GM12892 (cell line): ENCODE measurements around the gene PF4V1.

Experiments
- DNase-seq: peaks from one replicate; pipeline ENCODE4 v3.0.0; 2011; ENCODE audit not compliant: insufficient read length
- FAIRE-seq: peaks from 2 replicates; lab custom pipeline; 2011; peaks lifted over from hg19 to GRCh38; lab: Jason Lieb, UNC
- POLR2A ChIP-seq: IDR thresholded peaks from 2 replicates; pipeline ENCODE4 v1.6.1; 2011; ENCODE audit warnings: low read depth, low read length, control low read depth
- POLR2AphosphoS5 ChIP-seq: IDR thresholded peaks from 2 replicates; pipeline ENCODE4 v1.6.1; 2011; ENCODE audit warnings: low read depth, low read length, control low read depth
- TAF1 ChIP-seq: IDR thresholded peaks from 2 replicates; pipeline ENCODE4 v1.6.1; 2011; ENCODE audit warnings: low read depth, mild to moderate bottlenecking, control low read depth, low read length, borderline replicate concordance

Gene PF4V1

GRCh38 chr4:73901031-73901430 lies 47.9 kb downstream of the PF4V1 start:
- no peak for FAIRE-seq
- DNase-seq = no peak
- TF ChIP-seq POLR2A (no peak), TAF1 (no peak), POLR2AphosphoS5 (no peak)

GRCh38 chr4:73902038-73902637 lies 49.0 kb downstream of the PF4V1 start:
- FAIRE-seq (no peak), DNase-seq (no peak)
- no peak for TF ChIP-seq POLR2AphosphoS5
- TF ChIP-seq TAF1 = no peak
- no peak for TF ChIP-seq POLR2A

- no peak for FAIRE-seq
- no peak for DNase-seq
- TF ChIP-seq POLR2AphosphoS5 (no peak), TAF1 (no peak), POLR2A (no peak)
These were observed 49.9 kb downstream of the PF4V1 start for GRCh38 chr4:73902817-73903547.
